H1 (cell line): ENCODE data around the gene VIPR2. TPM values are rescaled to one million over a fixed set of nuclear protein-coding genes. Genes with fewer than 3 reads are reported as not detected.

Source experiments
- CBX8 ChIP-seq: fragments of 300-800, 300-1000 bp; sonication (generic); IDR thresholded peaks from 2 replicates; pipeline ENCODE4 v1.7.1; 2016; ENCODE audit warnings: low read depth, low read length, borderline replicate concordance
- FOSL1 ChIP-seq: IDR thresholded peaks from 2 replicates; pipeline ENCODE4 v1.6.1; 2011; ENCODE audit warnings: mild to moderate bottlenecking, low read depth, low read length, moderate library complexity; ENCODE audit not compliant: insufficient read depth
- HDAC2 ChIP-seq, 2 experiments: fragments of 300-600 bp in 1 of 2; sonication (generic) in 1 of 2; IDR thresholded peaks; 2 replicates each; pipeline ENCODE4 v1.6.1; 2011 to 2012; ENCODE audit warnings: low read depth in 2 of 2, low read length in 2 of 2, mild to moderate bottlenecking in 2 of 2, moderate library complexity in 2 of 2, borderline replicate concordance in 1 of 2, inconsistent platforms in 1 of 2
- KDM4A ChIP-seq: IDR thresholded peaks from one replicate; pipeline ENCODE4 v1.7.1; 2012; ENCODE audit warnings: low read depth, mild to moderate bottlenecking, moderate library complexity, low read length, inconsistent platforms; ENCODE audit not compliant: severe bottlenecking
- RNF2 ChIP-seq: fragments of 200-900, 300-1000 bp; sonication (generic); IDR thresholded peaks from 2 replicates; pipeline ENCODE4 v1.7.1; 2016; ENCODE audit warnings: borderline replicate concordance, low read depth, mild to moderate bottlenecking, antibody characterized with exemption, low read length; ENCODE audit not compliant: poor library complexity, severe bottlenecking; ENCODE audit errors: missing control alignments
- SRF ChIP-seq: IDR thresholded peaks from 2 replicates; pipeline ENCODE4 v1.6.1; 2011; ENCODE audit warnings: mild to moderate bottlenecking, low read depth, low read length, moderate library complexity
- TAF1 ChIP-seq: IDR thresholded peaks from 2 replicates; pipeline ENCODE4 v1.6.1; 2011; ENCODE audit warnings: mild to moderate bottlenecking, low read depth, low read length
- polyA plus RNA-seq, 7 experiments: library from polyadenylated mRNA; depleted of rRNA in 3 of 7; stranded (reverse) in 5 of 7; unstranded in 2 of 7; fragments of >200 nt in 5 of 7; fragments of 200-250 nt in 2 of 7; gene quantifications; 1 replicate in 5 of 7; 2 replicates in 1 of 7; 4 replicates in 1 of 7; pipeline versions ENCODE4 v1.2.1 to v1.2.3, GENCODE V29; 2011 to 2013; ENCODE audit warnings: missing spikeins in 2 of 7, mixed read lengths in 2 of 7
- total RNA-seq: library from RNA; stranded (reverse); fragmentation: NEBNext Ultra II Directional; extraction: Animal tissue kit (Norgen Biotek cat#: 25700); gene quantifications from 2 replicates; pipeline ENCODE4 v1.2.1, GENCODE V29; 2021
- TF ChIP-seq, protein P1 (sequence below): fragments of 300-600 bp; sonication (generic); IDR thresholded peaks from 2 replicates; pipeline ENCODE4 v1.7.1; 2012; ENCODE audit warnings: low read length, moderate library complexity, mild to moderate bottlenecking, inconsistent platforms; ENCODE audit not compliant: insufficient replicate concordance
- TF ChIP-seq, protein P2 (sequence below): IDR thresholded peaks from 2 replicates; pipeline ENCODE4 v1.6.1; 2012; ENCODE audit warnings: inconsistent platforms

Gene VIPR2
- total and polyA plus RNA-seq, 2 of the 8 experiments (the other 6 are each of a cell fraction or from before 2014, with no cell fraction given), result 2.4 to 6.3 TPM

DNA sequence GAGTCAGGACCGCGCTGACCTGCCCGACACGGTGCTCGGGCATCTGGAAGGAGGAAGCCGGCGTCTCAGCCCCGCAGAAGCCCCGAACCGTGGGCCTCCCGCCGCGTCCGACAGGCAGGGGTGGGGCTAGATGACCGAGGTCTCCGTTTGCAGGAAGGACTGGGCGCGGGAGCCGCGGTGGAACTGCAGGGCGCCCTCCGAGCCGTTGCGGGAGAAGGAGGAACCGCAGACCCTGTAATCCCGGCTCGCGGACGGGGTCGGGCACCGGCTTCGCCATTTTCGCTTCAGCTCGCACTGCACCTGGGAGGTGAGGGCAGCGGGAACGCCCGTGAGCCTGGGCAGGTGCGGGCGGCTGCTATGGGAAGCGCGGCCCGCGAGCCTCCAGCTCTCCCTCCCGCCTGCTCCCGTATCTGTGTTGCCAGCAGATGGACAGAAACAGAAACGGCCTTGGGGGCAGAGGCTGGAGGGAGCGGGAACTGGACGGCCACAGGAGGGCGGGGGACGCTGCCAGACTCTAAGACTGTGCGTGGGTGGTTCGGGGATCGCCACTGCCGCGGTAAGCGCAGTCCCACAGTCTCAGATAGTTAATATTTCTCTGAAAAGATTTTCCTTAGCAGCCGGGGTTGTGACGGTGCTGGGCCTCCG is 114.1 kb downstream of the VIPR2 start (continued):
- TF ChIP-seq, protein P1, sequence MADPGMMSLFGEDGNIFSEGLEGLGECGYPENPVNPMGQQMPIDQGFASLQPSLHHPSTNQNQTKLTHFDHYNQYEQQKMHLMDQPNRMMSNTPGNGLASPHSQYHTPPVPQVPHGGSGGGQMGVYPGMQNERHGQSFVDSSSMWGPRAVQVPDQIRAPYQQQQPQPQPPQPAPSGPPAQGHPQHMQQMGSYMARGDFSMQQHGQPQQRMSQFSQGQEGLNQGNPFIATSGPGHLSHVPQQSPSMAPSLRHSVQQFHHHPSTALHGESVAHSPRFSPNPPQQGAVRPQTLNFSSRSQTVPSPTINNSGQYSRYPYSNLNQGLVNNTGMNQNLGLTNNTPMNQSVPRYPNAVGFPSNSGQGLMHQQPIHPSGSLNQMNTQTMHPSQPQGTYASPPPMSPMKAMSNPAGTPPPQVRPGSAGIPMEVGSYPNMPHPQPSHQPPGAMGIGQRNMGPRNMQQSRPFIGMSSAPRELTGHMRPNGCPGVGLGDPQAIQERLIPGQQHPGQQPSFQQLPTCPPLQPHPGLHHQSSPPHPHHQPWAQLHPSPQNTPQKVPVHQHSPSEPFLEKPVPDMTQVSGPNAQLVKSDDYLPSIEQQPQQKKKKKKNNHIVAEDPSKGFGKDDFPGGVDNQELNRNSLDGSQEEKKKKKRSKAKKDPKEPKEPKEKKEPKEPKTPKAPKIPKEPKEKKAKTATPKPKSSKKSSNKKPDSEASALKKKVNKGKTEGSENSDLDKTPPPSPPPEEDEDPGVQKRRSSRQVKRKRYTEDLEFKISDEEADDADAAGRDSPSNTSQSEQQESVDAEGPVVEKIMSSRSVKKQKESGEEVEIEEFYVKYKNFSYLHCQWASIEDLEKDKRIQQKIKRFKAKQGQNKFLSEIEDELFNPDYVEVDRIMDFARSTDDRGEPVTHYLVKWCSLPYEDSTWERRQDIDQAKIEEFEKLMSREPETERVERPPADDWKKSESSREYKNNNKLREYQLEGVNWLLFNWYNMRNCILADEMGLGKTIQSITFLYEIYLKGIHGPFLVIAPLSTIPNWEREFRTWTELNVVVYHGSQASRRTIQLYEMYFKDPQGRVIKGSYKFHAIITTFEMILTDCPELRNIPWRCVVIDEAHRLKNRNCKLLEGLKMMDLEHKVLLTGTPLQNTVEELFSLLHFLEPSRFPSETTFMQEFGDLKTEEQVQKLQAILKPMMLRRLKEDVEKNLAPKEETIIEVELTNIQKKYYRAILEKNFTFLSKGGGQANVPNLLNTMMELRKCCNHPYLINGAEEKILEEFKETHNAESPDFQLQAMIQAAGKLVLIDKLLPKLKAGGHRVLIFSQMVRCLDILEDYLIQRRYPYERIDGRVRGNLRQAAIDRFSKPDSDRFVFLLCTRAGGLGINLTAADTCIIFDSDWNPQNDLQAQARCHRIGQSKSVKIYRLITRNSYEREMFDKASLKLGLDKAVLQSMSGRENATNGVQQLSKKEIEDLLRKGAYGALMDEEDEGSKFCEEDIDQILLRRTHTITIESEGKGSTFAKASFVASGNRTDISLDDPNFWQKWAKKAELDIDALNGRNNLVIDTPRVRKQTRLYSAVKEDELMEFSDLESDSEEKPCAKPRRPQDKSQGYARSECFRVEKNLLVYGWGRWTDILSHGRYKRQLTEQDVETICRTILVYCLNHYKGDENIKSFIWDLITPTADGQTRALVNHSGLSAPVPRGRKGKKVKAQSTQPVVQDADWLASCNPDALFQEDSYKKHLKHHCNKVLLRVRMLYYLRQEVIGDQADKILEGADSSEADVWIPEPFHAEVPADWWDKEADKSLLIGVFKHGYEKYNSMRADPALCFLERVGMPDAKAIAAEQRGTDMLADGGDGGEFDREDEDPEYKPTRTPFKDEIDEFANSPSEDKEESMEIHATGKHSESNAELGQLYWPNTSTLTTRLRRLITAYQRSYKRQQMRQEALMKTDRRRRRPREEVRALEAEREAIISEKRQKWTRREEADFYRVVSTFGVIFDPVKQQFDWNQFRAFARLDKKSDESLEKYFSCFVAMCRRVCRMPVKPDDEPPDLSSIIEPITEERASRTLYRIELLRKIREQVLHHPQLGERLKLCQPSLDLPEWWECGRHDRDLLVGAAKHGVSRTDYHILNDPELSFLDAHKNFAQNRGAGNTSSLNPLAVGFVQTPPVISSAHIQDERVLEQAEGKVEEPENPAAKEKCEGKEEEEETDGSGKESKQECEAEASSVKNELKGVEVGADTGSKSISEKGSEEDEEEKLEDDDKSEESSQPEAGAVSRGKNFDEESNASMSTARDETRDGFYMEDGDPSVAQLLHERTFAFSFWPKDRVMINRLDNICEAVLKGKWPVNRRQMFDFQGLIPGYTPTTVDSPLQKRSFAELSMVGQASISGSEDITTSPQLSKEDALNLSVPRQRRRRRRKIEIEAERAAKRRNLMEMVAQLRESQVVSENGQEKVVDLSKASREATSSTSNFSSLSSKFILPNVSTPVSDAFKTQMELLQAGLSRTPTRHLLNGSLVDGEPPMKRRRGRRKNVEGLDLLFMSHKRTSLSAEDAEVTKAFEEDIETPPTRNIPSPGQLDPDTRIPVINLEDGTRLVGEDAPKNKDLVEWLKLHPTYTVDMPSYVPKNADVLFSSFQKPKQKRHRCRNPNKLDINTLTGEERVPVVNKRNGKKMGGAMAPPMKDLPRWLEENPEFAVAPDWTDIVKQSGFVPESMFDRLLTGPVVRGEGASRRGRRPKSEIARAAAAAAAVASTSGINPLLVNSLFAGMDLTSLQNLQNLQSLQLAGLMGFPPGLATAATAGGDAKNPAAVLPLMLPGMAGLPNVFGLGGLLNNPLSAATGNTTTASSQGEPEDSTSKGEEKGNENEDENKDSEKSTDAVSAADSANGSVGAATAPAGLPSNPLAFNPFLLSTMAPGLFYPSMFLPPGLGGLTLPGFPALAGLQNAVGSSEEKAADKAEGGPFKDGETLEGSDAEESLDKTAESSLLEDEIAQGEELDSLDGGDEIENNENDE, result no peak
- 0 out of 4 replicates have a peak, but pooled peaks of 1 of the 2 experiments have one; percentile 70 for TF ChIP-seq HDAC2 (IDR thresholded peaks at IDR 0.05; ENCODE audit: borderline replicate concordance in 1 of 2, low read depth in 2 of 2, low read length in 2 of 2)
- TF ChIP-seq CBX8, result no peak
- TF ChIP-seq, protein P2, sequence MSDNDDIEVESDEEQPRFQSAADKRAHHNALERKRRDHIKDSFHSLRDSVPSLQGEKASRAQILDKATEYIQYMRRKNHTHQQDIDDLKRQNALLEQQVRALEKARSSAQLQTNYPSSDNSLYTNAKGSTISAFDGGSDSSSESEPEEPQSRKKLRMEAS, result no peak; the same call in 1 of the 2 replicates
- peak; percentile 65 for TF ChIP-seq KDM4A
- no peak for TF ChIP-seq SRF
- no peak for TF ChIP-seq TAF1
- no peak for TF ChIP-seq RNF2
- TF ChIP-seq FOSL1, result no peak
